Measurements from ENCODE around the gene ITGB6. TPM values are rescaled to one million over a fixed set of nuclear protein-coding genes. Genes with fewer than 3 reads are reported as not detected.

ITGB6 gene
- total RNA-seq, 2 donors from 2014 or later: 13.2 to 24.6 TPM

DNA sequence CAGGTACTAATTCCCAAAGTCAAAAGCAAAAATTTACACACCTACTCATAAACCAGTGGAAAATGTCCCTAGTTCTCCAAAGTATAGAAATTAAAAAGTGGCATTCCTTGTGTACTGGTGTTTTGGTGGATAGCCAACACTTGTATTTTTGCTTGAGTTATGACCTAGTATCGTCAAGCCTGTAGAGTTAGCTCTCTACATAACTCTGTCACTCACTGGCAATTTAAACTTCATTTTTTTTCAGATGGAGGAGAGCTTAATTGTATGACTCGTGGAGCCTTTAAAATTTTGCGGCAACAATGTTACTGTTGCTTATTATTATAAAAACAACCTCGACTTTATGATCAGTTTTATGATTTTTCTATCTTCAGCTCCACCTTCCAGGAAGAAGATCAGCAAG, 58.7 kb downstream of the ITGB6 start:
- no peak overlapping the region for H3K27ac ChIP-seq
- no peaks in the 10 kb centered on the region for H3K36me3 ChIP-seq
- H3K4me1 ChIP-seq: no peaks in the 10 kb centered on the region
- no peaks in the 10 kb centered on the region for H3K27me3 ChIP-seq
- intact Hi-C loops (cut with DNase I): no loop called here
- no peaks in the 10 kb centered on the region for H3K9me3 ChIP-seq
- no peak for DNase-seq
- H3K9ac ChIP-seq (ENCODE audit: low read depth in 2 of 2, low read length in 2 of 2): no peak overlapping the region
- no peak for TF ChIP-seq CTCF (IDR thresholded peaks at IDR 0.05)
- H3K4me3 ChIP-seq: no peak overlapping the region

DNA sequence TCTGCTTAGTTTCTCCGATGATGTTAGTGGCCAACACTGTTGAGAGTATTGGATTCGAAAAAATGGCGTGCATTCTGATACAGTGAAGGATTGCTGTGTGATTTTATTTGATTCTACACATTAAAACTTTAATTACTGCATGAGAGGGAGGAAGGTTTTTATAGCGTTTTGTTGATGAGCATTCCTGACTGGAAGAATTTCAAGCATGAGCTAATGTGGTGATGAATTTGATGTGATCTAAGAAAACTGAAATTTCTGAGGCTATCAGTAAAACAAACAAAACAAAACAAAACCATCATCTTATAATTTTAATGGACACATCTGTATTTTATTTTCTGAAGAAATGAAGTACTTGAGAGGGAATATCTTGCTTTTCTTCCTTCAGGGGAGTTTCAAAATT, 59.6 kb downstream of the ITGB6 start:
- Histone ChIP-seq H3K9ac (ENCODE audit: low read depth in 2 of 2, low read length in 2 of 2) (no peak overlapping the region), H3K27ac (no peak overlapping the region), H3K4me3 (no peak overlapping the region), H3K27me3 (no peaks in the 10 kb centered on the region), H3K9me3 (no peaks in the 10 kb centered on the region), H3K4me1 (no peaks in the 10 kb centered on the region), H3K36me3 (no peaks in the 10 kb centered on the region)
- TF ChIP-seq CTCF (IDR thresholded peaks at IDR 0.05): no peak
- no peak for DNase-seq
- intact Hi-C loops (cut with DNase I): no loop called here

DNA sequence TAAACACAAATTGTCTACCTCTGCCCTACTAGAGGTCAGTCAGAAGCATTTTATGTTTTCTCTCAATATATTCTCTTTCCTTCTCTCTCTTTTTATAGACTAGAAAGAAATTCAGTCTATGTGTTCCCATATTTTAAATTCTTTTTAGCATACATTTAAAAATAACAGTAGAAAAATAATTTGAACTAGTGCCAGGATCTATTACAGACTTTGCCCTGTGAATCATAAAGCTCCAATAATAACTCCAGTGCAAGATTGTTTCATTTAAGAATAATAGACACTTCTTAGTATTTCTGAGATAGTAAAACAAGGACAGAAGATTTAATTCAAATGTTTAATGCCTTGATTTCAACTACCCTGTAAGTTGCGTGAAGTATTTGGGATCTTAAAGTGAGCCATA, 60.1 kb downstream of the ITGB6 start:
- H3K9ac ChIP-seq (ENCODE audit: low read depth in 2 of 2, low read length in 2 of 2): no peak overlapping the region
- TF ChIP-seq CTCF (IDR thresholded peaks at IDR 0.05): no peak
- no peak overlapping the region for H3K27ac ChIP-seq
- H3K27me3 ChIP-seq: no peaks in the 10 kb centered on the region
- H3K36me3 ChIP-seq: no peaks in the 10 kb centered on the region
- H3K4me1 ChIP-seq: no peaks in the 10 kb centered on the region
- intact Hi-C loops (cut with DNase I): no loop called here
- no peak overlapping the region for H3K4me3 ChIP-seq
- no peaks in the 10 kb centered on the region for H3K9me3 ChIP-seq
- DNase-seq: no peak

- Histone ChIP-seq H3K9me3 (no peaks in the 10 kb centered on the region), H3K4me1 (no peaks in the 10 kb centered on the region), H3K4me3 (no peak overlapping the region), H3K27me3 (no peaks in the 10 kb centered on the region), H3K9ac (ENCODE audit: low read depth in 2 of 2, low read length in 2 of 2) (no peak overlapping the region), H3K27ac (no peak overlapping the region), H3K36me3 (no peaks in the 10 kb centered on the region)
- TF ChIP-seq CTCF (IDR thresholded peaks at IDR 0.05): no peak
- DNase-seq: no peak
- intact Hi-C loops (cut with DNase I): no loop called here
Measured at GRCh38 chr2:160139350-160139749, 60.7 kb downstream of the ITGB6 start.

- no peak overlapping the region for H3K27ac ChIP-seq
- no peak overlapping the region for H3K9ac ChIP-seq (ENCODE audit: low read depth in 2 of 2, low read length in 2 of 2)
- intact Hi-C loops (cut with DNase I): no loop called here
- no peak for TF ChIP-seq CTCF (IDR thresholded peaks at IDR 0.05)
- no peak for DNase-seq
- H3K4me3 ChIP-seq: no peak overlapping the region
- no peaks in the 10 kb centered on the region for H3K27me3 ChIP-seq
- no peaks in the 10 kb centered on the region for H3K36me3 ChIP-seq
- no peaks in the 10 kb centered on the region for H3K9me3 ChIP-seq
- no peaks in the 10 kb centered on the region for H3K4me1 ChIP-seq
Measured at GRCh38 chr2:160138406-160138805, 61.7 kb downstream of the ITGB6 start.

DNA sequence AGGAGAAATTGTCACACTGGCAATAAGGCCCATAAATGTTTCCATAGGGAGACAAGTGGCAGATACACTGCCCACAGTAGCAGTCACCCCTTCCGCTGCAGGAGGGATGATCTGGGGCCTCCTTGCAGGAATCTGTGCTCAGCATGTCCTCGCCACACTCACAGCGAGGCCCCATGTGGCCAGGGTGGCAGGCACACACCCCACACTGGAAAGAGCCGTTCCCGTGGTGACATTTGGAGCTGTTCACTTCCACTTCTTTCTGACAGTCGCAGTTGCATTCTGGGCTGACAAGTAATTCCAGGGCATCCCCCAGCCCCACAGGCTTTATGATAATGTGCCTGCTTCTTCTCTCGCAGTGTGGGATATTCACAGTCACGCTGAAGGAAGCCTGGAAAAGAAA, 62.6 kb downstream of the ITGB6 start:
- Histone ChIP-seq H3K4me3 (no peak overlapping the region), H3K4me1 (no peaks in the 10 kb centered on the region), H3K9me3 (no peaks in the 10 kb centered on the region), H3K27ac (no peak overlapping the region), H3K27me3 (no peaks in the 10 kb centered on the region), H3K36me3 (no peaks in the 10 kb centered on the region), H3K9ac (ENCODE audit: low read depth in 2 of 2, low read length in 2 of 2) (no peak overlapping the region)
- TF ChIP-seq CTCF (IDR thresholded peaks at IDR 0.05): no peak
- DNase-seq: no peak
- intact Hi-C loops (cut with DNase I): no loop called here
